Measurements from ENCODE around the gene LUZP4.

The LUZP4 gene

GRCh38 chrX:115341421-115341820 is 51.9 kb downstream of the LUZP4 start:
- TF ChIP-seq POLR2AphosphoS5 (IDR thresholded peaks at IDR 0.05; ENCODE audit: low read depth, low read length) (no peak), REST (IDR thresholded peaks at IDR 0.05; ENCODE audit: insufficient read depth in 1 of 2, low read depth in 2 of 2, low read length in 2 of 2) (no peak), FOXP2 (optimal IDR thresholded peaks at IDR 0.05; ENCODE audit: borderline replicate concordance, extremely low read depth, extremely low read length, insufficient read depth) (no peak), TAF1 (IDR thresholded peaks at IDR 0.05; ENCODE audit: borderline replicate concordance, insufficient read depth, low read length) (no peak), SIN3A (IDR thresholded peaks at IDR 0.05; ENCODE audit: borderline replicate concordance, insufficient read depth, low read length) (no peak)

- TF ChIP-seq REST (IDR thresholded peaks at IDR 0.05; ENCODE audit: insufficient read depth in 1 of 2, low read depth in 2 of 2, low read length in 2 of 2): no peak
- TF ChIP-seq POLR2AphosphoS5 (IDR thresholded peaks at IDR 0.05; ENCODE audit: low read depth, low read length): no peak; the same call in 1 of the 2 replicates
- TF ChIP-seq TAF1 (IDR thresholded peaks at IDR 0.05; ENCODE audit: borderline replicate concordance, insufficient read depth, low read length): no peak; the same call in 1 of the 2 replicates
- no peak; the same call in 1 of the 2 replicates for TF ChIP-seq SIN3A (IDR thresholded peaks at IDR 0.05; ENCODE audit: borderline replicate concordance, insufficient read depth, low read length)
- TF ChIP-seq FOXP2 (optimal IDR thresholded peaks at IDR 0.05; ENCODE audit: borderline replicate concordance, extremely low read depth, extremely low read length, insufficient read depth): no peak
Measured at GRCh38 chrX:115344885-115345614, 55.5 kb downstream of the LUZP4 start.

GRCh38 chrX:115345615-115346014 is 56.1 kb downstream of the LUZP4 start:
- no peak for TF ChIP-seq SIN3A (IDR thresholded peaks at IDR 0.05; ENCODE audit: borderline replicate concordance, insufficient read depth, low read length)
- no peak; the same call in 1 of the 2 replicates for TF ChIP-seq POLR2AphosphoS5 (IDR thresholded peaks at IDR 0.05; ENCODE audit: low read depth, low read length)
- no peak for TF ChIP-seq REST (IDR thresholded peaks at IDR 0.05; ENCODE audit: insufficient read depth in 1 of 2, low read depth in 2 of 2, low read length in 2 of 2)
- TF ChIP-seq TAF1 (IDR thresholded peaks at IDR 0.05; ENCODE audit: borderline replicate concordance, insufficient read depth, low read length): no peak
- TF ChIP-seq FOXP2 (optimal IDR thresholded peaks at IDR 0.05; ENCODE audit: borderline replicate concordance, extremely low read depth, extremely low read length, insufficient read depth): no peak

- TF ChIP-seq FOXP2 (optimal IDR thresholded peaks at IDR 0.05; ENCODE audit: borderline replicate concordance, extremely low read depth, extremely low read length, insufficient read depth): no peak
- TF ChIP-seq REST (IDR thresholded peaks at IDR 0.05; ENCODE audit: insufficient read depth in 1 of 2, low read depth in 2 of 2, low read length in 2 of 2): no peak
- TF ChIP-seq TAF1 (IDR thresholded peaks at IDR 0.05; ENCODE audit: borderline replicate concordance, insufficient read depth, low read length): no peak
- TF ChIP-seq POLR2AphosphoS5 (IDR thresholded peaks at IDR 0.05; ENCODE audit: low read depth, low read length): no peak
- TF ChIP-seq SIN3A (IDR thresholded peaks at IDR 0.05; ENCODE audit: borderline replicate concordance, insufficient read depth, low read length): no peak
Measured at GRCh38 chrX:115348446-115349225, 59.1 kb downstream of the LUZP4 start.
